SH-SY5Y (cell line): ENCODE results near the gene MAP3K20.

ENCODE experiments used
- GATA2 ChIP-seq: IDR thresholded peaks from 2 replicates; pipeline ENCODE4 v1.6.1; 2011; ENCODE audit warnings: mild to moderate bottlenecking, low read depth, low read length
- GATA3 ChIP-seq: IDR thresholded peaks from 2 replicates; pipeline ENCODE4 v1.6.1; 2011; ENCODE audit warnings: low read depth, mild to moderate bottlenecking, low read length, moderate library complexity

DNA sequence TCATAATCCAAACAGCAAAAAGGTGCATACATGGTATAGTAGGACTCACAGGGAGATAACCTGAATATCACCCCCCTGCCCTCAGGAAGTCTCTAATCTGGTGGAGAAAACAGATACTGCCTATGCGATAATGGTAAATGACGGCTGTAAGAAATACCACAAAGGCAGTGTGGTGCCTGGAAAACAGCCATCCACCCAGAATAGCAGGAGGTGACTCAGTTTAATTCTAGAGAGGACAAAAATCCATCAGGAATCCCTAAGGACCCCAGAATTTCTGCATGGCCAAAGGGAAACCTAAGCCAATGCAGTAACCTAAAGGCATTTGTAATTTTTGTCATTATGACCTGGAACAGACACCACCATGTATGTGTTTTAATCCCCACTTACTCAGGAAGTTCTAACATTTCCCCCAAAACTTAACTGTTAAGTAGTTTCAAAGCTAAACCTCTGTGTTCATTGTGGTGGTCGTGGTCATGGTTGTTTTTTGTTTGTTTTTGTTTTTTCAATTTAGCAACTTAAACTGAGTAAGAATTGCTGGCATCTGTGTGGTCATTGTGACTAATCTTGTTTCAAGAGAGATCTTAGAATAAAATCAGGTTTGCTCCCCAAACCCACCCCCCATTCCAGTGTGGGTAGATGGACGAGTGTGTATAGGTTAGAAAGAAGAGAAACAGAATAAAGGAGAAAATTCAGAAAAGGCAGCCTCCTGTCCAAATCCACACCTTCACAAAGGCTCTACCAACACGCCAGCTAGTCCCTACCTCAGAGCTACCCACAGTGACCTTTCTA is 157.5 kb downstream of the MAP3K20 start:
- no peak for TF ChIP-seq GATA2
- no peak for TF ChIP-seq GATA3
